Gastrocnemius medialis (tissue), 4 donors: Measurements from ENCODE around the gene UMODL1. TPM values are rescaled to one million over a fixed set of nuclear protein-coding genes. Genes with fewer than 3 reads are reported as not detected.

ENCODE experiments used
- ATAC-seq, 2 donors: fragments of 150-250 bp; one replicate each; pipeline ENCODE4 v1.9.1; 2016
- DNase-seq, 2 donors: peaks; one replicate each; pipeline ENCODE4 v3.0.0-alpha.2; 2019
- H3K27ac ChIP-seq, 4 donors: fragments of 200-600 bp; sonication (generic); 1 replicate in 1 of 4; 2 replicates in 3 of 4; pipeline ENCODE4 v1.5.1; 2016 to 2018; ENCODE audit warnings: mild to moderate bottlenecking in 2 of 4, moderate library complexity in 1 of 4
- H3K27me3 ChIP-seq, 3 donors: fragments of 200-600 bp; sonication (generic) in 2 of 3; 1 replicate in 1 of 3; 2 replicates in 2 of 3; pipeline versions ENCODE4 v1.5.1 to v1.6.0; 2016 to 2019; ENCODE audit warnings: mild to moderate bottlenecking in 1 of 3, moderate library complexity in 1 of 3
- H3K36me3 ChIP-seq, 2 donors: fragments of 200-600 bp; sonication (generic) in 1 of 2; one replicate each; pipeline ENCODE4 v1.5.1; 2017 to 2018
- H3K4me1 ChIP-seq, 2 donors: fragments of 200-600 bp; sonication (generic) in 1 of 2; one replicate each; pipeline ENCODE4 v1.5.1; 2016 to 2017; ENCODE audit warnings: mild to moderate bottlenecking in 2 of 2
- H3K4me3 ChIP-seq, 4 donors: fragments of 200-600 bp; sonication (generic) in 3 of 4; 1 replicate in 1 of 4; 2 replicates in 3 of 4; pipeline ENCODE4 v1.5.1; 2016 to 2019; ENCODE audit warnings: mild to moderate bottlenecking in 2 of 4
- H3K9me3 ChIP-seq, 3 donors: fragments of 200-600 bp; sonication (generic) in 2 of 3; 1 replicate in 1 of 3; 2 replicates in 2 of 3; pipeline ENCODE4 v1.5.1; 2016 to 2019
- CTCF ChIP-seq, 5 experiments: fragments of 450-650 bp in 3 of 5; fragments of 200-600 bp in 2 of 5; sonication (generic) in 2 of 5; IDR thresholded peaks in 4 of 5; conservative IDR thresholded peaks in 1 of 5; 1 replicate in 4 of 5; 2 replicates in 1 of 5; pipeline ENCODE4 v1.5.1; 2016 to 2019; ENCODE audit warnings: antibody characterized with exemption in 5 of 5, mild to moderate bottlenecking in 3 of 5, moderate library complexity in 3 of 5
- POLR2A ChIP-seq, 2 donors: fragments of 450-650 bp; IDR thresholded peaks; one replicate each; pipeline ENCODE4 v1.6.1; 2017; ENCODE audit warnings: antibody characterized with exemption in 2 of 2, mild to moderate bottlenecking in 2 of 2, moderate library complexity in 2 of 2
- in situ Hi-C, 4 donors: fragments of 200-750 bp; cut with MboI; loops; one replicate each; pipeline versions ENCODE4 v1.15.0 to v1.8.0; 2017; ENCODE audit warnings: low sequenced_read_pairs in 4 of 4
- intact Hi-C: fragments of 100-400 bp; cut with DNase I; formaldehyde crosslinking; loops from one replicate; pipeline ENCODE4 v1.15.1; 2023; ENCODE audit warnings: low total_unique reads
- total RNA-seq, 4 donors: library from RNA; depleted of rRNA; stranded (reverse); fragments of >200 nt; gene quantifications; one replicate each; pipeline versions ENCODE4 v1.1.0 to v1.2.3, GENCODE V29; 2016

The UMODL1 gene
- total RNA-seq, 4 donors from 2014 or later, result 0.13 TPM; not detected in 3

GRCh38 chr21:42124081-42124480 is 53.0 kb downstream of the UMODL1 start:
- in situ Hi-C loops (loop anchor here in 2 of 4 donors (25.0 kb wide), 3 partner anchors 112 to 512 kb away; partner anchors contain the start of gene ZBTB21 (in 1 of the 2)), intact Hi-C loops (no loop called here)
- Histone ChIP-seq H3K36me3 (no peaks in the 10 kb centered on the region), H3K4me1 (no peaks in the 10 kb centered on the region), H3K27ac (no peak overlapping the region), H3K27me3 (peaks cover 0 to 22% (median 4%) of the 10 kb centered on the region in 3 donors), H3K9me3 (no peaks in the 10 kb centered on the region), H3K4me3 (no peak overlapping the region)
- DNase-seq (no peak), ATAC-seq (no peak)
- TF ChIP-seq POLR2A (IDR thresholded peaks at IDR 0.05) (no peak), CTCF (IDR thresholded peaks at IDR 0.05 in 4 of 5, conservative IDR thresholded peaks at IDR 0.05 in 1 of 5) (no peak)

- TF ChIP-seq POLR2A (IDR thresholded peaks at IDR 0.05) (no peak), CTCF (IDR thresholded peaks at IDR 0.05 in 4 of 5, conservative IDR thresholded peaks at IDR 0.05 in 1 of 5) (no peak)
- Histone ChIP-seq H3K27ac (no peak overlapping the region), H3K36me3 (no peaks in the 10 kb centered on the region), H3K27me3 (peaks cover 0 to 17% (median 4%) of the 10 kb centered on the region in 3 donors), H3K4me1 (no peaks in the 10 kb centered on the region), H3K4me3 (no peak overlapping the region), H3K9me3 (no peaks in the 10 kb centered on the region)
- no peak for DNase-seq
- in situ Hi-C loops (loop anchor here in 2 of 4 donors (25.0 kb wide), 4 partner anchors 113 to 513 kb away; partner anchors contain the start of gene ZBTB21 (in 1 of the 2)), intact Hi-C loops (no loop called here)
- no peak for ATAC-seq
Observed at GRCh38 chr21:42124826-42125570, 53.9 kb downstream of the UMODL1 start.

- in situ Hi-C loops (loop anchor here in 2 of 4 donors (25.0 kb wide), 1 partner anchor 336 kb away; no protein-coding TSS in a partner anchor), intact Hi-C loops (no loop called here)
- Histone ChIP-seq H3K27me3 (peaks cover 0 to 17% (median 4%) of the 10 kb centered on the region in 3 donors), H3K4me3 (no peak overlapping the region), H3K36me3 (no peaks in the 10 kb centered on the region), H3K4me1 (no peaks in the 10 kb centered on the region), H3K9me3 (no peaks in the 10 kb centered on the region), H3K27ac (no peak overlapping the region)
- ATAC-seq (no peak), DNase-seq (no peak)
- TF ChIP-seq CTCF (IDR thresholded peaks at IDR 0.05 in 4 of 5, conservative IDR thresholded peaks at IDR 0.05 in 1 of 5) (no peak), POLR2A (IDR thresholded peaks at IDR 0.05) (no peak)
Observed at GRCh38 chr21:42125571-42126544, 54.7 kb downstream of the UMODL1 start.

GRCh38 chr21:42127164-42128150 is 56.3 kb downstream of the UMODL1 start:
- H3K27ac ChIP-seq, result no peak overlapping the region
- no peaks in the 10 kb centered on the region for H3K4me1 ChIP-seq
- DNase-seq (no peak), ATAC-seq (no peak)
- no peaks in the 10 kb centered on the region for H3K36me3 ChIP-seq
- H3K9me3 ChIP-seq, result no peaks in the 10 kb centered on the region
- no peak for TF ChIP-seq CTCF (IDR thresholded peaks at IDR 0.05 in 4 of 5, conservative IDR thresholded peaks at IDR 0.05 in 1 of 5)
- no peak for TF ChIP-seq POLR2A (IDR thresholded peaks at IDR 0.05)
- H3K4me3 ChIP-seq, result no peak overlapping the region
- H3K27me3 ChIP-seq, result peaks cover 0 to 17% (median 4%) of the 10 kb centered on the region in 3 donors
- intact Hi-C loops, result no loop called here
- in situ Hi-C loops, result loop anchor here in 2 of 4 donors (25.0 kb wide), 1 partner anchor 335 kb away; no protein-coding TSS in a partner anchor
